SH-SY5Y (cell line): Measurements from ENCODE around the gene SCTR.

Experiments
- GATA2 ChIP-seq: IDR thresholded peaks from 2 replicates; pipeline ENCODE4 v1.6.1; 2011; ENCODE audit warnings: mild to moderate bottlenecking, low read depth, low read length
- GATA3 ChIP-seq: IDR thresholded peaks from 2 replicates; pipeline ENCODE4 v1.6.1; 2011; ENCODE audit warnings: low read depth, mild to moderate bottlenecking, low read length, moderate library complexity

- TF ChIP-seq GATA2 (peak; percentile 87), GATA3 (no peak)
Observed at GRCh38 chr2:119485336-119486110, 38.8 kb downstream of the SCTR start.
